AG08396 (cell line): ENCODE results near the gene FAHD1.
"Not testable (repeated sequence)": the region's sequence is repeated elsewhere in the genome, so short reads cannot be mapped to it uniquely, and the experiment has no call there.

Experiments
- DNase-seq: peaks from one replicate; pipeline ENCODE4 v3.0.0; 2012; ENCODE audit warnings: low spot score, mixed read lengths

Gene FAHD1

DNA sequence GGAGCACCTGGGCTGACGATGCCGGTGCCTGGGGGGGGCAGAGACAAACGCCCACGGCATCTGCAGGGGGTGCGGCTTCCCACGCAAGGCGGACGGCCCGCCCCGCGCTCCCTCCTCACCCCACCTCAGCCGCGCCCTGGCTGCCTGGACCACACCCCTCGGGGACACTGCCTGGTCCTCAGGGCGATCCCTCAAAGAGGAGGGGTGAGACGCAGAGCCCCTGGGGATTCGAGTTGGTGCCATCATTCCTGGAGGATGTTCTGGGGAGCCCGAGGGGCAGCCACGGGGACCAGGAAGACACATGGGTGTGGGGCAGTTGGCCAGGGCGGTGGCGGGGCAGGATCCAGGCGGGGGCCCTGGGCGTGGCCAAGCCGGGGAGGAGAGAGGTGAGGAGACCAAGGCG lies 37.4 kb upstream of the FAHD1 start:
- no peak for DNase-seq

DNA sequence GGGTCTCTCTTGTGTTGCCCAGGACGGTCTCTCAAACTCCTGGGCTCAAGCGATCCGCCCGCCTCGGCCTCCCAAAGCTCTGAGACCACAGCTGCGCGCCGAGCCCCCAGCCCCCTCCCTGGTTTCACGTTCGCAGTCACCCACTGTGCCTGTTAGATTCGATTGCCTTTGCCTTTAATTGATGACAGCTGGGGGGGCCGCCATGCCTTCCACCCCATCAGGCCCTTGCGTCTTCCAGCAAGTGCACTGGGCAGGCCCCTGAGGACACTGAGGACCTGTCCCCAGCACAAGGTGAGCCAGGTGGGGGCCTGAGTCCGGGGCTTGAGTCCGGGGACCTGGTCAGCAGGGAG lies 36.8 kb upstream of the FAHD1 start:
- no peak for DNase-seq

DNA sequence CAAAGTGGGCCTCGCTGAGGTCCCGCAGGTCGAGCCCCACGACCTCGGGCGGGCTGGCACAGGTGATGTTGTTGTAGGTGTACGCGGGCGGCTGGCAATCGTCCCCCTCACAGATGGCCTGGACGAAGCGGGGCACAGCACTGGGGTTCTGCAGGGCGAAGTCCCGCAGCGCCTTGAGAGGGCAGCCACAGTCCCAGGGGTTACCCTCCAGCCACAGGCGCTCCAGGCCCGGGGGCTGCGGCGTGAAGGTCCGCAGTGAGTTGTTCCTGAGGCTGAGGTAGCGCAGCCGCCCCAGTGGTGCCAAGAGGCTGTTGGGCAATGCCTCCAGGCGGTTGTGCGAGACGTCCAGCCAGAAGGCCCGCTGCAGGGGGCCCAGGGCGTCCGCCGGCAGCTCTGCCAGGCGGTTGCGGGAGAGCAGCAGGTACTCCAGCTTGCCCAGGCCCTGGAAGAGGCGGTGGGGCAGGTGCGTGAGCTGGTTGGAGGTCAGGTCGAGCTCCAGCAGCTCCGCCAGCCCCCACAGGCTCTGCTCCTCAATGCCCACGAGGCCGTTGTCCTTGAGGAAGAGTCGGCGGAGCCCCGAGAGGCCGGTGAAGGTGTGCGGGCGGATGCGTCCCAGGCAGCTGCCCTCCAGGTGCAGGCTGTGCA lies 36.3 kb upstream of the FAHD1 start:
- DNase-seq = no peak

DNA sequence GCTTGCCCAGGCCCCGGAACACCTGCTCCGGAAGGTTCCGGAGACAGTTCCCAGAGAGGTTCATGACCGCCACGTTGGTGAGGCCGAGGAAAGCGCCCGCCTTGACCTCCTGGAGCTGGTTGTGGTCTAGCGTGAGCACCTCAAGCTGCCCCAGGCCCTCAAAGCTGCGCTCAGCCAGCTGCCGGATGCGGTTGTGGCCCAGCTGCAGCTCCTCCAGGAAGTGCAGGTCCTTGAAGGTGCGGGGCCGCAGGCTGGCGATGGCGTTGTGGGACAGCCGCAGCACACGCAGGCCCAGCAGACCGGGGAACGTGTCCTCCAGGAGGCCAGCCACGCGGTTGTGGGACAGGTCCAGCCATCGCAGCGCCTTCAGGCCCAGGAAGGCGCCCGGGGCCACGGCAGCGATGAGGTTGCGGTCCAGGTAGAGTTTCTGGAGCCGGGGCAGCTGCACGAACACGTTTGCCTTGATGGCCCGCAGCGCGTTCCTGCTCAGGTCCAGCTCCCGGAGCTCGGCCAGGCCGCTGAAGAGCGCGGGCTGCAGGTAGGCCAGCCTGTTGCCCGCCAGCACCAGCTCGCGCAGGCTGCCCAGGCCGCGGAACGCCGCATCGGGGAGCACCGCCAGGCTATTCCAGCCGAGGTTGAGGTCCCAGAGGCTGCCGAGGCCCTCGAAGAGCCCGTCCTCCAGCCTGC lies 35.6 kb upstream of the FAHD1 start:
- DNase-seq = no peak

DNA sequence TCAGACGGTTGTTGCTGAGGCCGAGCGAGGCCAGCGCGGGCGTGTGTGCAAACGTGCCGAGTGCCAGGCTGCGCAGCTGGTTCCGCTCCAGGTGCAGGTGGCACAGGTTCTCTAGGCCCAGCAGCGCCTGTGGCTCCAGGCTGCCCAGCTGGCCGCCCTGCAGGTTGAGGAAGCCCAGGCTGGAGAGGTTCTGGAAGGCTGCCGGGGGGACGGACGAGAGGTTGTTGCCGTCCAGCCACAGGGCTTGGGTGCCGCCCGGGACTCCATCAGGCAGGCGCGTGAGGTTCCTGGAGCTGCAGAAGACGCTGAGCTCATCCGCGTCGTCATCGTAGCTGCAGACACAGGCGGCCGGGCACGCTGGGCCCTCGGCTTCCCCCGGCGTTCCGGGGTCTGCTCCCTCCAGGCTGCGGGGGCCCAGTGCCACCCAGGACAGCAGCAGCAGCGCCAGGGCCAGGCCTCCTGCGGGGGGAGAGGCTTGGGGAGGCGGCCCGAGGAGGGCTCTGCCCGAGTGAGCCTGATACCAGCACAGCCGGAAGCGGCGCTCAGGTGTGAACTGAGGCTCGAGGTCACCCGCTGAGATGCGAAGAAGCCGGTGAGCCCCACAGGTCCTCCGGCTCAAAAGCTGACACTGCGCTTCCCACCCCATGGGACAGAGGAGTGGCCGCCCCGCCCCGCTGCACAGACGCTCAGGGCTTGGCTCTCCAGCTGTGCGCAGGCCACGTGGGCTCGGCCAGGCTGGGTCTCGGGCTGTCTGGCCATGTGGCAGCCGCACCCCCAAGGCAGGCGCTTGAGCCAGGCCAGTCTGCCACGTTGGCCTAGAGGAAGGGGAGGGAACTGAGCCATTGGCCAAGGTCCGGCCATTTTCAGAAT lies 34.8 kb upstream of the FAHD1 start:
- no peak for DNase-seq

- no peak for DNase-seq
These were observed 34.0 kb upstream of the FAHD1 start for GRCh38 chr16:1792836-1793577.

- no peak for DNase-seq
These were observed 33.3 kb upstream of the FAHD1 start, which contains the start of gene IGFALS for GRCh38 chr16:1793578-1794220. IGFALS (minus strand) TSS chr16:1793705; CDS start chr16:1793652, 53 bp downstream.

DNA sequence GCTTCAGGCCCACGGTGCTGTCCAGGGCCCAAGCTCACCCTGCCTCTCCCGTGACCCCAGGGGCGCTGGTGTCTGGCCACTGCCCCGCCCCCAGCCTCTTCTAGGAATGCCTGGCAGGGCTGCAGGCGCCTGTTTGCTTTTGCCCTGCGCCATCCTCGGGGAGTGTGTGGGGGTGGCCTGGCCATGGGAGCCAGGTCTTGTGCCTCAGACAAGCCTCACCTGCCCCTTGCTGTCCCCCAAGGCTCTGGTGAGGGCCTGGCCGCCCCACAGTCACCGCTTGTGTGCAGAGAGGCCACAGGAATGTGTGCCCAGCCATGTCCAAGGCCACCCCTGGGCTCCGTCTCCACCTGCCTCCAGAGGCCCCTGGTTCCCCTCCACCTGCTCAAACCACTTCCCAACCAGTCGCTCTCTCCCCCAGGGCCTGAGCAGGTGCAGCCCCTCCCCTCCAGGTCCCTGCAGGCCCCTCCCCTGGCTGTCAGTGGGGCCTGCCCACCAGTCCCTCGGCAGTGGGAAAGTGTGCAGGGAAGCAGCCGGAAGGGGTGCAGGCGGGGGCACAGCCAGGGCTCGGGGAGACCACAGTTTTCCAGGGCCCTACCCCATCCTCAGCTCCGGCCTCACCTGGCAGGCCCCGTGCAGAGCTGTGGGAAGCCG lies 32.7 kb upstream of the FAHD1 start:
- no peak for DNase-seq

DNA sequence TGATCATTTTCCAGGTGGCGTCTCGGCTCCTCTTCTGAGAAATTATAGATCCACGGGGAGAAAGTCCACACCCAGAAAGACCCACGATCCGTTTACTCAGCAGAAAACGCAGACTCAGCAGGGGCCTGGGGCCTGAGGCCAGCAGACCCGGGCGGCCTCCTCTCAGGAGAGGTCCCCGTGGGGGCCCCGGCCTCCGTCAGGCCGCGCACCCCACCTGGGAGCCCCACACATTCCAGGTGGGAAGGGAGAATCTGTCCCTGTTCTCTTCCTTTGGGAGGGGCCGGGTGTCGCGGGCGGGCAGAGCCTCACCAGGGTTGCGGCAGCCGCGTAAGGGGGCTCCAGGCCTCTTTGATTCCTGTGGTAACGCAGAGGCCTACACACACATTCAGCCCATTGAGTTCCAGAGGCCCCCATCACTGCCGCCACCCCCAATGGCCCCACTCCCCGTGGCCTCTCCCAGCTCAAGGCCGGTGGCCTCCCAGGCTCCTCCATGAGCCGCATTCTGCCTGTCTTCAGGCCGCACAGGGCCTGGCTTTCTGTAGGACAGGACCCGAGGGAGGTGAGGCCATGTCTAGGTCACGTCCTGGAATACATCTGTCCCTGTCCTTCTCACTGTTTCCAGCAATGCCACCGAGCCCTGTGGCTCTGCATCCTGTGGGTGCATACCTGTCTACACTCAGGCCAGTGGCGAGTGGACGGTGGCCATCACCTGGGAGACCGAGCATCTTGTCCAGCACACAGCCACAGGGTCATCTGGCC lies 31.9 kb upstream of the FAHD1 start:
- DNase-seq = no peak

GRCh38 chr16:1799263-1799662 lies 27.7 kb upstream of the FAHD1 start:
- DNase-seq = not testable (repeated sequence)

DNA sequence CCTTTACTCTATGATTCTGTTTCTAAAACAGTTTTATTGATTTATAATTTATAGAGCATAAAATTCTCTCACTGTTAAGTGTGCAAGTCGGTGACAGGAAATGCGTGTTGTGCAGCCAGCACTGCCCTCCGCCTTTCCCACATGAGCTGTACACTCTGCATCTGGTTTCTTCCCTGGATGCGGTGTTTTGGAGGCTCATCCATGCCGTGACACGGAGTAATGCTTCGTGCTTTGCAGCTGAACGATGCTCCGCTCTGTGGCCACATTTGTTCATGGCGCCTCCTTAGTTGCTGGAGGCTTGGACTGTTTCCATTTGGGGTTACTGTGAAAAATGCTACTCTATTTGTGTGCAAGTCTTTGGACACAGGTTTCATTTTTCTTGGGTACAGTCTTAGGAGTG lies 26.3 kb upstream of the FAHD1 start:
- DNase-seq = peak; percentile 49

DNA sequence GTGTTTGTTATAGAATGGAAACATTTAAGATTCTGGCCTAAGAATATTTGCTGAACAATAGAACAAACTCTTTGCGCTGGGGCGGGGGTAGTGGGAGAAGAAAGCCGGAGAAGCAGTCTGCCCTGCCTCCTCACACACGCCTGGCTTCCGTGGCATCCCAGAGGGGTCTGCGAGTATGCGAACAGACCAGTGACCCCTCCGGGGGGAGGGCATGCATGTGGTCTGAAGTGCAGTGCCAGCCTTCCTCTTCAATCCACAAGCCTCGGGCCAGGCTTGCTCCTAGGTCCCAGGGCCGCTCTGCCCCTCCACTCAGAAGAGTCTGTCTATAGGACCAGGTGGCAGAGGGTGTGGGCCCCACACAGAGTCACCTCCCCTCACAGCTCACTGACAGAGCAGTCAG lies 19.4 kb upstream of the FAHD1 start:
- no peak for DNase-seq

GRCh38 chr16:1808691-1809090 lies 18.3 kb upstream of the FAHD1 start:
- no peak for DNase-seq

- no peak for DNase-seq
These were observed 17.7 kb upstream of the FAHD1 start for GRCh38 chr16:1809281-1809801.

- DNase-seq = no peak
These were observed 16.9 kb upstream of the FAHD1 start for GRCh38 chr16:1810106-1810505.

DNA sequence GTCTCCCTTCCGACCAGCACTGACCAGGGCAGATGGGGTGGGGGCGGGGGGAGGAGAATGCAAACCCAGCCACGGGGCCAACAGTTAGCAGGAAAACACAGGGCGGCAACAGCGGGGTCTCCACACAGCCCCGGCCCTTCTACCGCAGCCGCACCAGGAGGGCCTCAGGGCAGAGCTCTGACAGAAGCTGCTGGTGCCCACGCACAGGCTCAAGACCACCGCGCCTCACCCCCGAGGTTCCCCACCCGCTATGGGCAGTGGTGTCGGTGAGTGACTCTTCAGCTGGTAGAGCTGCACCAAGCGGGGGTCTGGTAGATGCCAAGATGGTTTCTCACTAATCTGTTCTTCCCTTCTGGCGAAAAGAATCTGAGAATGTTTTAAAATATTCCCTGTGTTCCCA lies 16.5 kb upstream of the FAHD1 start:
- no peak for DNase-seq

DNA sequence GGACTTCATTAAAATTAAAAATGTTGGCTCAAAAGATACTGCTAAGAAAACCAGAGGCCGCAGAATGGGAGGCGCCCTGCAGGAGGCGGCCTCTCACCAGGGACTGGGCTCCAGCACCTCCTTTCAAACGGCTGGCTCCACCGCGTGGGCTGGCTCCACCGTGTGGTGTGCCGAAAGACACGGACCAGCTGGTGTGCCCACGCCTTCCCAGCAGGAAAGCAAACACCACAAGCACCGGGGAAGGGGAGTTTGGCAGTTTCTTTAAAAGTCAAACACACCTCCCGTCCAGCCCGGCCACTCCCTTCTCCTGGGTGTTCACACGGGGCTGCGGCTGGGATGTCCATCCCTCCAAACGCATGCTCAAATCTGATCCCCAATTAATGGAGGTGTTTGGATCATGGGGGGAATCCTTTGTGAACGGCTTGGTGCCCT lies 14.3 kb upstream of the FAHD1 start:
- DNase-seq = peak; percentile 93

GRCh38 chr16:1815461-1815860 lies 11.5 kb upstream of the FAHD1 start:
- DNase-seq = no peak

DNA sequence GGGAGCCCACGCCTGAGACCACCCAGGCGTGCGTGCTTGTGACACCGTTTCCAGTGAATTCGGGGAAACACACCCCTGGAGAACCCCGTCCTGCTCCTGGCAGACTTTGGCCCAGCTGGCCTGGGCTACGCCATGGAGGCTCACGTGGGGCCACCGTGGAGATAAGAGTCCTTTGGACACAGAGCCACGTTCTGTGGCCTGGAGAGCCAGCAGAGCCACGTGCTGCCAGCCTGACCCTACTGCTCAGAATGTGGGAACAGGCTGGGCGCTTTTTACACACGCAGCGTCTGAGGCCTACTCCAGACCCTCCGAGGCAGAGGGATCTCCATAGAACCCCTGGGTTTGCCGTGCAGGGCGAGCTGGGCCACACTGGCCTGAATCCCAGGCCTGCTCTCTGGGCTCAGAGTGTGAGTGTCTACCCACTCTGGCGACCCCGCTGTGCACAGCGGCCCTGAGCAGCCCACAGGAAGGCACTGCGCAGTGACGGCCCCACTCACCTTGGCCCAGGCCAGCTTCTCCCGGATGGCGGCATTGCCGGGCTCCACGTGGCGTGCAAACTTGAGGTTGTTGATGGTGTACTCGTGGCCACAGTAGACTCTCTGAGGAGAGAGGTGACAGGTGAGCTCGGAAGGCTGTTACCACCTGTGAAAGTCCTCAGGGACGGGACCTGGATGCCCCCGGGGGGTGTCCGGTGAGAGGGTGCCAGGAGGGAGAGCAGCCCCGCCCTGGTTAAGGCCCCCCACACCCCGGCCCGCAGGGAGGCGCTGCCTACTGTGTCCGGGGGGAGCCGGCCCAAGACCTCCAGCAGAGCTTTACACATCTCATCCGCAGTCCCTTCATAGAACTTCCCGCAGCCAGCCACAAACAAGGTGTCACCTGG lies 10.4 kb upstream of the FAHD1 start:
- no peak for DNase-seq
